ENCODE measurements around the gene CCDC174.

DNA sequence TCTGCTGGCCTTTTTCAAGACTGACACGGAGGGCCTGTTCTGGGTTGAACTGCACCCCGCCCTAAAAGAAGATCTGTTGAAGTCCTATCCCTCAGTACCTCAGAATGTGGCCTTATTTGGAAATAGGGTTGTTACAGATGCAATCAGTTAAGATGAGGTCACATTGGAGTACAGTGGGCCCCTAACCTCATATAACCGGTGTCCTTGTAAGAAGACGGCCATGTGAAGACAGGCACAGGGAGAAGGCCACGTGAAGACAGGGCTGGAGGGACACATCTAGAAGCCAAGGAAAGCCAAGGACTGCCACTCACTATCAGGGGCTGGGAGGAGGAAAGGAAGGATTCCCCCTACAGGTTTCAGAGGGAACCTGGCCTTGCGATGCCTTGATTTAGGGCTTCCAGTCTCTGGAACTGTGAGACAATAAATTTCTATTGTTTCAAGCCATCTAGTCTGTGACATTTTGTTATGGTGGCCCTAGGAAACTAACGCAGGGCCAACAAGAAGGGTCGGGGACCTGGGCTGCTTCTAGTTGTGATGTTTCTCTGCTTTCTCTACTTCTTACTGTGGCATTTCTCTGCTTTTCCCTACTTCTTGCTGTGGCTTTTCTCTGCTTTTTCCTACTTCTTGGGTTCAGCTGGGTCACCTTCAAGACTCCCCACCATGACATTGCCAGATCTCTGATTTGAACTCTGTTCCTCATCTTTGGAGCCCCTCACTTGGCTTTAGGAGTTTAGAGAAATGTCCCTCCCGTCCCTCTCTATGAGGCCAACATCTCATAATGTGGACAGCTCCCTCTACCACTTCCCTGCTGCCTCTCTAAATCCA, 4.8 kb upstream of the CCDC174 start:
- no peak for TF ChIP-seq FOXP2 (optimal IDR thresholded peaks at IDR 0.05; ENCODE audit: control extremely low read depth, extremely low read length, insufficient read depth)
- no peak for TF ChIP-seq POLR2AphosphoS5 (IDR thresholded peaks at IDR 0.05; ENCODE audit: borderline replicate concordance, low read depth, low read length)
- TF ChIP-seq EZH2 (IDR thresholded peaks at IDR 0.05): no peak
